Measurements from ENCODE around the gene TWIST2. TPM values are rescaled to one million over a fixed set of nuclear protein-coding genes. Genes with fewer than 3 reads are reported as not detected.

Gene TWIST2
- polyA plus RNA-seq, 3 donors = 0.43 to 0.49 (median 0.43) TPM

GRCh38 chr2:238948765-238949641 lies 101.1 kb downstream of the TWIST2 start:
- peaks cover 17% of the 10 kb centered on the region for H3K4me1 Mint-ChIP-seq
- no peaks in the 10 kb centered on the region for H3K36me3 Mint-ChIP-seq
- no peak overlapping the region for H3K9ac ChIP-seq (ENCODE audit: insufficient read depth, low read length, poor library complexity, severe bottlenecking)
- H4K20me1 ChIP-seq (ENCODE audit: insufficient read depth, low read length) = no peaks in the 10 kb centered on the region
- no peaks in the 10 kb centered on the region for H3K36me3 ChIP-seq (replicated peaks in 1 of 2; ENCODE audit: control insufficient read depth in 1 of 2, insufficient read depth in 2 of 2, low read length in 2 of 2)
- no peak for TF ChIP-seq CTCF (IDR thresholded peaks at IDR 0.05)
- peaks cover 0 to 18% of the 10 kb centered on the region in 2 donors for H3K9me3 ChIP-seq (replicated peaks in 1 of 2; ENCODE audit: control insufficient read depth in 1 of 2, insufficient read depth in 1 of 2, low read length in 2 of 2)
- H3K27ac Mint-ChIP-seq = peak overlapping the region in 2 of 7 donors; percentile 26 to 72
- H3K27ac ChIP-seq (ENCODE audit: low read depth in 1 of 2, low read length in 2 of 2) = no peak overlapping the region
- H3K4me3 ChIP-seq (replicated peaks in 1 of 3; ENCODE audit: low read depth in 2 of 3, low read length in 3 of 3) = no peak overlapping the region
- WGBS (ENCODE audit: insufficient coverage) = 91% methylated on average over 6 of the region's 7 CpGs
- H3K79me2 ChIP-seq (ENCODE audit: insufficient read depth, low read length) = no peaks in the 10 kb centered on the region
- H3K4me2 ChIP-seq (replicated peaks; ENCODE audit: extremely low read depth, low read length, poor library complexity, severe bottlenecking) = no peak overlapping the region
- H3K9me3 Mint-ChIP-seq = peaks cover 0 to 14% (median 8%) of the 10 kb centered on the region in 7 donors
- peaks cover 5 to 51% of the 10 kb centered on the region in 2 donors for H3K27me3 ChIP-seq (ENCODE audit: control insufficient read depth in 2 of 2, insufficient read depth in 2 of 2, low read length in 2 of 2)
- H3K27me3 Mint-ChIP-seq (ENCODE audit: low read depth in 3 of 3) = peaks cover 23 to 36% (median 29%) of the 10 kb centered on the region in 3 donors
- no peak for DNase-seq
- no peak overlapping the region for H2AFZ ChIP-seq (ENCODE audit: insufficient read depth, low read depth, low read length, poor library complexity, severe bottlenecking)
- peaks cover 21 to 22% of the 10 kb centered on the region in 2 donors for H3K4me1 ChIP-seq (ENCODE audit: control insufficient read depth in 1 of 2, insufficient read depth in 2 of 2, low read length in 2 of 2)
- intact Hi-C loops (cut with micrococcal nuclease) = no loop called here
- H3K4me3 Mint-ChIP-seq = peak overlapping the region in 1 of 2 donors; percentile 48

- 84% methylated on average over 10 of the region's 10 CpGs for WGBS (ENCODE audit: insufficient coverage)
- Mint-ChIP-seq H3K9me3 (peaks cover 0 to 15% (median 8%) of the 10 kb centered on the region in 7 donors), H3K4me3 (peak overlapping the region in 1 of 2 donors; percentile 48), H3K4me1 (peaks cover 17% of the 10 kb centered on the region), H3K36me3 (no peaks in the 10 kb centered on the region), H3K27me3 (ENCODE audit: low read depth in 3 of 3) (peaks cover 22 to 35% (median 30%) of the 10 kb centered on the region in 3 donors), H3K27ac (no peak overlapping the region)
- TF ChIP-seq CTCF (IDR thresholded peaks at IDR 0.05) = no peak
- Histone ChIP-seq H3K27me3 (ENCODE audit: control insufficient read depth in 2 of 2, insufficient read depth in 2 of 2, low read length in 2 of 2) (peaks cover 6 to 55% of the 10 kb centered on the region in 2 donors), H3K79me2 (ENCODE audit: insufficient read depth, low read length) (no peaks in the 10 kb centered on the region), H3K4me3 (replicated peaks in 1 of 3; ENCODE audit: low read depth in 2 of 3, low read length in 3 of 3) (no peak overlapping the region), H3K4me1 (ENCODE audit: control insufficient read depth in 1 of 2, insufficient read depth in 2 of 2, low read length in 2 of 2) (peaks cover 21 to 22% of the 10 kb centered on the region in 2 donors), H3K27ac (ENCODE audit: low read depth in 1 of 2, low read length in 2 of 2) (no peak overlapping the region), H4K20me1 (ENCODE audit: insufficient read depth, low read length) (no peaks in the 10 kb centered on the region), H2AFZ (ENCODE audit: insufficient read depth, low read depth, low read length, poor library complexity, severe bottlenecking) (no peak overlapping the region), H3K36me3 (replicated peaks in 1 of 2; ENCODE audit: control insufficient read depth in 1 of 2, insufficient read depth in 2 of 2, low read length in 2 of 2) (no peaks in the 10 kb centered on the region), H3K9ac (ENCODE audit: insufficient read depth, low read length, poor library complexity, severe bottlenecking) (no peak overlapping the region), H3K4me2 (replicated peaks; ENCODE audit: extremely low read depth, low read length, poor library complexity, severe bottlenecking) (no peak overlapping the region), H3K9me3 (replicated peaks in 1 of 2; ENCODE audit: control insufficient read depth in 1 of 2, insufficient read depth in 1 of 2, low read length in 2 of 2) (peaks cover 0 to 18% of the 10 kb centered on the region in 2 donors)
- intact Hi-C loops (cut with micrococcal nuclease) = no loop called here
- DNase-seq = no peak
Measured at GRCh38 chr2:238949710-238950345, 101.9 kb downstream of the TWIST2 start.

Measured in CD14-positive monocyte (primary cell).